ENCODE results near the gene ANTXR2. TPM values are rescaled to one million over a fixed set of nuclear protein-coding genes. Genes with fewer than 3 reads are reported as not detected.

ANTXR2 gene
- total RNA-seq, 4 donors from 2014 or later = 14.4 to 25.2 (median 19.6) TPM

DNA sequence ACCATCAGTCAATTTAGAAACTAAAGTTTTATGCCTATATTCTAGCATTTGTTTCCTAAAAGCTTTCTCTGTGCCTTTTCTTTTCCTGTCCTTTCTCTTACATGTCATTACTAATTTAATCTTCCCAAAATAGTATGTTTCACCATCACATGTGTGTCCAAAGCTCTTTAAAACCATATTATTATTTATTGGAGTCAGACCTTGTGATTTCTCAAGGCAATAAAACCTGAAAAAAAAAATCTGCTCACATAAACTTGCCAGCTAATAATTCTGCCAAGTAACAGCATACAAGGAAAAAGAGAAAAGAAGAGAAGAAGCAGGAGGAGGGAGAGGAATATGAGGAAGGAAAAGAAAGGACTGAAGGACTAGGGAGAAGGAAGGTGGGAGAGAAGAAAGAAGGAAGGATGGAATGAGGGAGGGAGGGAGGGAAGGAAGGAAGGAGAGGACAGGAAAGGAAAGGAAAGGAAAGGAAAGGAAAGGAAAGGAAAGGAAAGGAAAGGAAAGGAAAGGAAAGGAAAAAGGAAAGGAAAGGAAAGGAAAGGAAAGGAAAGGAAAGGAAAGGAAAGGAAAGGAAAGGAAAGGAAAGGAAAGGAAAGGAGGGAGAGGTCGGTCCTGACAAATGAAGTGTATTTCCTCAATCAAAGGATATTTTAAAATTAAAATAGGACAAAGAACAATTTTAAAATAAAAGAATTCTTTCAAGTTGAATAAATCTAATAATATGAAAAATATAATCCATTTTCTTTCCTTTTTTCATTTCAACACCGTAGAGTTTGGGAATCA is 57.4 kb downstream of the ANTXR2 start:
- H3K4me3 ChIP-seq (ENCODE audit: low read depth, poor library complexity, severe bottlenecking) = no peak overlapping the region
- intact Hi-C loops (cut with DNase I; ENCODE audit: low total_unique reads) = no loop called here
- DNase-seq (ENCODE audit: low spot score in 2 of 2) = no peak
- TF ChIP-seq, protein P1, sequence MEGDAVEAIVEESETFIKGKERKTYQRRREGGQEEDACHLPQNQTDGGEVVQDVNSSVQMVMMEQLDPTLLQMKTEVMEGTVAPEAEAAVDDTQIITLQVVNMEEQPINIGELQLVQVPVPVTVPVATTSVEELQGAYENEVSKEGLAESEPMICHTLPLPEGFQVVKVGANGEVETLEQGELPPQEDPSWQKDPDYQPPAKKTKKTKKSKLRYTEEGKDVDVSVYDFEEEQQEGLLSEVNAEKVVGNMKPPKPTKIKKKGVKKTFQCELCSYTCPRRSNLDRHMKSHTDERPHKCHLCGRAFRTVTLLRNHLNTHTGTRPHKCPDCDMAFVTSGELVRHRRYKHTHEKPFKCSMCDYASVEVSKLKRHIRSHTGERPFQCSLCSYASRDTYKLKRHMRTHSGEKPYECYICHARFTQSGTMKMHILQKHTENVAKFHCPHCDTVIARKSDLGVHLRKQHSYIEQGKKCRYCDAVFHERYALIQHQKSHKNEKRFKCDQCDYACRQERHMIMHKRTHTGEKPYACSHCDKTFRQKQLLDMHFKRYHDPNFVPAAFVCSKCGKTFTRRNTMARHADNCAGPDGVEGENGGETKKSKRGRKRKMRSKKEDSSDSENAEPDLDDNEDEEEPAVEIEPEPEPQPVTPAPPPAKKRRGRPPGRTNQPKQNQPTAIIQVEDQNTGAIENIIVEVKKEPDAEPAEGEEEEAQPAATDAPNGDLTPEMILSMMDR (IDR thresholded peaks at IDR 0.05) = no peak
- TF ChIP-seq POLR2A (IDR thresholded peaks at IDR 0.05) = no peak
- WGBS, 2 donors = 91 to 92% methylated on average over 2 of the region's 2 CpGs

DNA sequence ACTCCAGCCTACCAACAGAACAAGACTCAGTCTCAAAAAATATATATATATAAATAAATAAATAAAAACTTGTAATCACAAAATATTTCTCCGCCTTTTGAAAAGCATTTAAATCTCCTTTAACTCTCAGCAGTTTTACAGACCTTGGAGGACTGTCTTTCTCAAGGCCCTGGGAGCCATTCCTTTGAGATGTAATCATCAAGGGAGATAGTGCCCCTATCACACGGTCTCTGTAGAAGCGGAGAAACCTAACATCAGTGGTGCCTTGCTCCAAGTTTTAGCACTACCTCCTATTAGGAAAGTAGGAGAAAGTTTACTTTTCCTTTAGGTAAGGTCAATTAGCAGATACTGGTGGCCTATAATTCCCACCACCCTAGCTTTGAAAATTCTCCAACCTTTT is 58.5 kb downstream of the ANTXR2 start:
- WGBS, 2 donors = 96 to 97% methylated on average over 3 of the region's 3 CpGs
- no peak for DNase-seq (ENCODE audit: low spot score in 2 of 2)
- intact Hi-C loops (cut with DNase I; ENCODE audit: low total_unique reads) = no loop called here

DNA sequence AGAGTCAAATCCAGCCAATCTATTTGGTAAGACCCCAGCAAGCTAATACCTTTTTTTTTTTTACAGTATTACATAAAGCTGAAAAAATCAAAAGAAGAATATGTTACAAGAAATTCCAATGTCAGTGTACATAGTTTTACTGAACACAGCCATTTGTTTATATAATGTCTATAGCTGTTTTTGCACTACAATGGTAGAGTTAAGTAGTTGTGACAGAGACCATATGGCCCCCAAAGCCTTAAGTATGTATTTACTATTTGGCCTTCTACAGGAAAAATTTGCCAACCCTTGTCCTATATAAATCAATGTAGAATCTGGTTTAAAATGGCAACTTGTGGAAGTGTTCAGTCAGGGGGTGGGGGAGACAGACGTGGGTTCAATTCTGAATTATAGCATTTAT is 60.7 kb downstream of the ANTXR2 start:
- TF ChIP-seq, protein P1 (IDR thresholded peaks at IDR 0.05) = no peak
- no peak for TF ChIP-seq POLR2A (IDR thresholded peaks at IDR 0.05)
- 68 to 77% methylated on average over 1 of the region's 1 CpG for WGBS, 2 donors
- DNase-seq (ENCODE audit: low spot score in 2 of 2) = no peak
- intact Hi-C loops (cut with DNase I; ENCODE audit: low total_unique reads) = no loop called here
- no peak overlapping the region for H3K4me3 ChIP-seq (ENCODE audit: low read depth, poor library complexity, severe bottlenecking)

More for the DNA sequence above, 58.5 kb downstream of the ANTXR2 start:
- TF ChIP-seq, protein P1 (IDR thresholded peaks at IDR 0.05) = no peak
- TF ChIP-seq POLR2A (IDR thresholded peaks at IDR 0.05) = no peak
- no peak overlapping the region for H3K4me3 ChIP-seq (ENCODE audit: low read depth, poor library complexity, severe bottlenecking)

DNA sequence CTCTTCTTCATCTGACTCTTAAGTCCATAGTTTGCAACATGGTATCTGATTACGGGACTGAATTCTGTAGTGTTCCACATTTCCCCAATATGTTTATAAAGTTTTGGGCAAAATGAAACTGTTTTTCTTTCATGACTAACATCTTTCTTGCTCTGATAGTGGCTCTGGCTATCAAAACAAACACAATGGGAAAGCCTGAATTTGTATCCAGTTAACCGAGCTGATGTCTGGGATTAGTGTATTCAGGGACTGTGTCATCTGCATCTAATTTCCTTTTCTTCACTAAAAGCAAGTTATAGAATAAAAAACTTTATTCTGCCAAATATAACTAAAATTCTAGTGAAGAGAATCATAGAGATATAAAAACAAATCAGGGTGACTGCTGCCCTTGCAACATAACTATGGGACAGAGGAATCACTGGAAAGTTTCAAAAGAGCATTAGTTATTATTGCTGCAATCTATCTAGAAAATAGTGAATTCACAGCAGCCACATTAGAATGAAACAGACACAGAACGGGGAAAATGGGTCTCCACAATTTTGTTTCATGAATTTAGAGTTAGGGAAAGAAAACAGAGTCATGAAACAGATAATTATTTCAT is 61.3 kb downstream of the ANTXR2 start:
- no peak for TF ChIP-seq POLR2A (IDR thresholded peaks at IDR 0.05)
- DNase-seq (ENCODE audit: low spot score in 2 of 2) = no peak
- H3K4me3 ChIP-seq (ENCODE audit: low read depth, poor library complexity, severe bottlenecking) = no peak overlapping the region
- intact Hi-C loops (cut with DNase I; ENCODE audit: low total_unique reads) = no loop called here
- 63 to 66% methylated on average over 3 of the region's 3 CpGs for WGBS, 2 donors

DNA sequence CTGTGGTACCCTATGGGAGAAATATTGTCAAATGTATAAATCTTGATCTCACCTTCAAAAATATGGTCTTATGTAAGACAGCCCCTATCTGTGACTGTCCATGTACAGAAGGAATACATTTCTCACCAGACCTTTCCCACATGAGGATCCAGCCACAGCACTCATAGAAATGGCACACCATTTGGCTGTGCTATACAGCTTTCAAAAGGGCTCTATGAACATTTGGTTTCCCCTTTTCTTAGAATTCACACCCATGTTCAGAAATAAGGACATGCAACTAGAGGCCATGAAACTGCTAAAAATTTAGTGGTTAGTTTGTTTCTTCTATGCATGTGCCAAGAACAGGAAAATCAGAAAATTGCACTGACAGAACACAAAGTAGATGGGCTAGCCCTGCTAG is 62.7 kb downstream of the ANTXR2 start:
- intact Hi-C loops (cut with DNase I; ENCODE audit: low total_unique reads) = no loop called here
- no peak for DNase-seq (ENCODE audit: low spot score in 2 of 2)
- H3K4me3 ChIP-seq (ENCODE audit: low read depth, poor library complexity, severe bottlenecking) = no peak overlapping the region
- TF ChIP-seq, protein P1 (IDR thresholded peaks at IDR 0.05) = no peak

DNA sequence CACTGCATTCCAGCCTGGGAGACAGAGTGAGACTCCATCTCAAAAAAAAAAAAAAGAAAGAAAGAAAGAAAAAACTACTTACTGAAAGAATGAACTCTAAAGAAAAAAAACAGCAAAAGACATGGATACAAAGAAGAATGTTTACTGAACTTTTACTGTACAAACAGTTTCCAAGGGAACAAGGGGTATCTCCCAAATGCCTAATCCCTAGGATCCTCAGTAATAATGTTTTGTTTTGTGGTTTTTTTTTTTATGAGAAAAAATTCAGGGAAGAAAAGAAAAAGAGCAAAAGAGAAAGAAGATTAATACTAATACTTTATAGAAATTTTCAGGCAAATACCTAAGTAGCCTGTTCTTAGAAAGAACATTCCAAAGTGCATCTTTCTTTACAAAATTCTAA is 63.2 kb downstream of the ANTXR2 start:
- TF ChIP-seq, protein P1 (IDR thresholded peaks at IDR 0.05) = no peak
- no peak for TF ChIP-seq POLR2A (IDR thresholded peaks at IDR 0.05)
- intact Hi-C loops (cut with DNase I; ENCODE audit: low total_unique reads) = no loop called here
- no peak overlapping the region for H3K4me3 ChIP-seq (ENCODE audit: low read depth, poor library complexity, severe bottlenecking)
- no peak for DNase-seq (ENCODE audit: low spot score in 2 of 2)

All from lower leg skin (tissue), 4 donors.